Measurements from ENCODE around the gene PRAMEF2.
"Not testable (repeated sequence)": the region's sequence is repeated elsewhere in the genome, so short reads cannot be mapped to it uniquely, and the experiment has no call there.

The PRAMEF2 gene, protein sequence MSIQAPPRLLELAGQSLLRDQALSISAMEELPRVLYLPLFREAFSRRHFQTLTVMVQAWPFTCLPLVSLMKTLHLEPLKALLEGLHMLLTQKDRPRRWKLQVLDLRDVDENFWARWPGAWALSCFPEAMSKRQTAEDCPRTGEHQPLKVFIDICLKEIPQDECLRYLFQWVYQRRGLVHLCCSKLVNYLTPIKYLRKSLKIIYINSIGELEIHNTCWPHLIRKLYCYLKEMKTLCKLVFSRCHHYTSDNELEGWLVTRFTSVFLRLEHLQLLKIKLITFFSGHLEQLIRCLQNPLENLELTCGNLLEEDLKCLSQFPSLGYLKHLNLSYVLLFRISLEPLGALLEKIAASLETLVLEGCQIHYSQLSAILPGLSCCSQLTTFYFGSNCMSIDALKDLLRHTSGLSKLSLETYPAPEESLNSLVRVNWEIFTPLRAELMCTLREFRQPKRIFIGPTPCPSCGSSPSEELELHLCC
- 0 to 0.07 (median 0) reads per million in 18 experiments for total RNA-seq

DNA sequence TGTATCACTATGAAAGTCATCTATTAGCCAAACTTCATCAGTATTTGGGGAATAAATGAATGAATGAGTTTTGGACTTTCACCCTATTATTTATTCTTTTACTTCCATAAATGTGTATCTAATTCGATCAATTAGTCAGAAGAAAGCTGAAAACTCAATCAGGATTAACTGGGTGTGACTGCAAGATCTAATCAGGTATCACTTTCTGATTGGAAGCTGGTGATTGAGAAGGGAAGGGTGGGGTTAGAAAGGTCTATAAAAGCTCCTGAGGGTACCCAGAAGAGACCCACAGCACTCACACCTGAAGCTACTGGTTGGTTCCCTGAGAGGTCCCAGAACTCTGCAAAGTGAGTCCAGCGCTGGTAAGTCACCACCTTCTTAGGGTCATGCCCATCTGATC, at the start of gene PRAMEF2:
Gene PRAMEF2, plus strand, starts transcription at position 301 of the 400 bp plus-strand sequence. CDS start 1,924 bp downstream, outside the sequence.
- not testable (repeated sequence) for DNase-seq

DNA sequence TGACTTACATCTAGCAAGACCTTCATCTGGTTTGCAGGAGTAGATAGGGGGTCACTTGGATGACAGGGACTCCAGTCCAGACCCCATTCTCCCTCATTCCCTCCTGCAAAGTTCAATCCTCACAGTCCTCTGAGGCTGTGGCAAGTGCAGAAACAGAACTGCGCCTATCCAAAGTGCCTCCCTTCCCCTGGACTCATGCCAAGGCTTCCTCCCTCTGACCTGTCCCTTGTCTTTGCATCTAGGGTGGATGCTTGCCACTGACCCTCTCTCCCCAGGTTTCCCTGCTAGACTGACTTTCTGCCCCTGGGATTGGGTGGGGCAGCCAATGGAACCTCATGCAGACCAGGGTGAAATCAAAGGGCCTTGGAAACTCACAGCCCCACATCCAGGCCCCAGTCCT, 47.0 kb upstream of the PRAMEF2 start:
- no peak for DNase-seq

DNA sequence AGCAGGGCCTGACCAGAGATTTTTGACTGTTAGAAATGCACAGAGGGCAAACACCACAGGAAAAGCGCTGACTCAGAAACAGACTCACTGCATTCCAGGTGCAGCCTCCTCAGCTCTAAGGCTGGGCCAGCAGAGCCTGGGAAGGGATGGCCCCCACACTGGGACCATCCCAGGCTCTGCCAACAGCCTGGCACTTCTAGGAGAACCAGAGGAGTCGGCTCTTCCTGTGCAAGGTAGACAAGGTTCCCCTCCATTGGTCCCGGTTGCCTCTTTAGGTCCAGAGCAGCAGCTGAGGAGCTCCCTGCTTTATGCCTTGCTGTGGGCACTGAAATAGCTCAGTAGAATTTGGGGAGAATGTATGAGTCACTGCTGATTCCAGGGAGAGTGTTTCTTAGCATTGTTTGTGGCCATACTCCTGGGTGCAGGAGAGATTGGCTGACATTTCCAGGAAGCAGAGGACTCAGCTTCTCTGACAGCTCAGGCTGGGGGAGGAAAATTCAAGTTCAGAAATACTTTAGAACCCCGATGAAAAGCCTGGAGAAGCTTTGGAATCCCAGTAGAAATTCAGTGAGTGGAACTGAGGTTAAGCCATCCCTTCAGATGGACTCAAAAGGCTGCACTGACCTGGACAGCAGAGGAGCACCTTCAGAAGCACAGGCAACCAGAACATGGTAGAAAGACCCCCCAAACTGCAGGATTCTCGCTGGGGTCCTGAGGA, 46.0 kb upstream of the PRAMEF2 start:
- no peak for DNase-seq

DNA sequence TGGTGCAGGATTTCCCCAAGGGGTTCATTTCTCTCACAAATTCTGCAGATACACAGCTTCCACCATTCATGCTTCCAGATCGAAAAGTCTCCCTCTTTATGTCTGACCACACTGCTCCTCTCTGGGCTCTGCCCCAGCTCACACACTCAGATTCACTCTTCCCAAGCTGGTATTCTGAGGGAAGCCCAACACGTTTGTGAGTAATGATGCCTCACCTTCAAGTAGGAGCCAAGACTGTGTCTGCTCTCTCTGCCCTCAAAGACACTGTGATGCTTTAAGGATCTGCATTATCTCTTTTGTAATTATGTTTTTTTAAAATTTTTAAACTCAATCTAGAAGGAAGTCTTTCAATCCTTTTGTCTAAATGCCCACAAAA, 45.5 kb upstream of the PRAMEF2 start:
- DNase-seq = no peak

DNA sequence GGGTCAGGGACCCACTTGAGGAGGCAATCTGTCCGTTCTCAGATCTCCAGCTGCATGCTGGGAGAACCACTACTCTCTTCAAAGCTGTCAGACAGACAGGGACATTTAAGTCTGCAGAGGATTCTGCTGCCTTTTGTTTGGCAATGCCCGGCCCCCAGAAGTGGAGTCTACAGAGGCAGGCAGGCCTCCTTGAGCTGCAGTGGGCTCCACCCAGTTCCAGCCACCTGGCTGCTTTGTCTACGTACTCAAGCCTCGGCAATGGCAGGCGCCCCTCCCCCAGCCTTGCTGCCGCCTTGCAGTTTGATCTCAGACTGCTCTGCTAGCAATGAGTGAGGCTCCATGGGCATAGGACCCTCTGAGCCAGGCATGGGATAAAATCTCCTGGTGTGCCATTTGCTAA, 37.8 kb upstream of the PRAMEF2 start:
- not testable (repeated sequence) for DNase-seq

DNA sequence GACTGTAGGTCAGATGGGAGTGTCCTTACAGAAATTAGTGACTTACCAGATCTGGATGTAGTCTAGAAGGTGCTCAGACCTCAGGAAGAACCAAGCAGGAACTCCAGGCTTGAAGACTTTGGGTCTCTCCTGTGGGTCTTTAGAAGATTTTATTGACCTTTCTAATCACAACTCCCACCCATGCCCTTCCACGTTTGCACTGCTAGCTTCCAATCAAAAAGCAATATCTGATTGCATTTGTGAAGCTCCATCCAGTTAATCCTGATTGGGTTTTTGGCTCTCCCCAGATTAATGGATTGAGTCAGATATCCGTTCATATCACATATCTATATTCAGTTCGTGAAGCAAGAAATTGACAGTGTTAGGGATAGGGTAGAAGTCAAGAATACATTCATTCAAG, 25.6 kb upstream of the PRAMEF2 start, which contains the start of gene PRAMEF11:
Gene PRAMEF11, minus strand, starts transcription at position 101 of the 400 bp plus-strand sequence. CDS start 2,621 bp downstream, outside the sequence.
- DNase-seq = not testable (repeated sequence)

DNA sequence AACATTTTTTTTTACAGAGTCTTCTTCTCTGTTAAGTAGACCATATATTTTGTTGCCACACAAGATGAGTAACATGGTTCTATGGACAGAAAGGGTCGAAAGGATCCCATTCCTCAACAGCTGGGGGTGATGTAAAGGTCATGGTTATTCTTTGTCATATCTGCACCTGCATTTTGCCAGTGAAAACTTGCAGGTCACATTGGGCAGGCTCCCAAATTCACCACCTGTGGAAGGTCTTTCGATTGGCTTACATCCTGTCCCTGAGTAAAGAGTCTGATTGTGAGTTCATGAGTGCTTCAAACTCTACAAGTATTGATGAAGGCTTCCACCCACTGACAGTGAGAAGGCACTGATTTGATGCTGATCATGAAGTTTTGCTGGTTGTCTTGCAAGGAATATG, 23.6 kb upstream of the PRAMEF2 start:
- not testable (repeated sequence) for DNase-seq

DNA sequence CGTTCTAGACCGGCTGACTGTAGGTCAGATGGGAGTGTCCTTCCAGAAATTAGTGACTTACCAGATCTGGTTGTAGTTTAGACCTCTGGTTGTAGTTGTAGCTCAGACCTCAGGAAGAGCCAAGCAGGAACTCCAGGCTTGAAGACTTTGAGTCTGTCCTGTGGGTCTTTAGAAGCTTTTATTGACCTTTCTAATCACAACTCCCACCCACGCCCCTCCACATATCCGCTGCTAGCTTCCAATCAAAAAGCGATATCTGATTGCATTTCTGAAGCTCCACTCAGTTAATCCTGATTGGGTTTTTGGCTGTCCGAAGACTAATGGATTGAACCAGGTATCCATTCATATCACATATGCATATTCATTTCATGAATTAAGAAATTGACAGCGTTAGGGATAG, 8.3 kb upstream of the PRAMEF2 start, which contains the start of gene HNRNPCL1:
Gene HNRNPCL1, minus strand, starts transcription at position 101 of the 400 bp plus-strand sequence. CDS start 431 bp downstream, outside the sequence.
- not testable (repeated sequence) for DNase-seq

DNA sequence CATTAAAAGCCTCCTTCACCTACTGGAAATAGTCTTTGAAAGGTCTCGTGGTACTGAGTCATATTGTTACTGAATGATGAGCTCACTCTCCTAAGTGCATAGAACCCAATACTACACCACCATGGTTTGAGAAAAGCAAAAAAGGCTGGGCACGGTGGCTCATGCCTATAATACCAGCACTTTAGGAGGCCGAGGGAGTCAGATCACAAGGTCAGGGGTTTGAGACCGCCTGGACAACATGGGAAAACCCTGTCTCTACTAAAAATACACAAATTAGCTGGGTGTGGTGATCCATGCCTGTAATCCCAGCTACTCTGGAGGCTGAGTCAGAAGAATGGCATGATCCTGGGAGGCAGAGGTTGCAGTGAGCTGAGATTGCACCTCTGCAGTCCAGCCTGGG, 5.1 kb upstream of the PRAMEF2 start:
- no peak for DNase-seq

DNA sequence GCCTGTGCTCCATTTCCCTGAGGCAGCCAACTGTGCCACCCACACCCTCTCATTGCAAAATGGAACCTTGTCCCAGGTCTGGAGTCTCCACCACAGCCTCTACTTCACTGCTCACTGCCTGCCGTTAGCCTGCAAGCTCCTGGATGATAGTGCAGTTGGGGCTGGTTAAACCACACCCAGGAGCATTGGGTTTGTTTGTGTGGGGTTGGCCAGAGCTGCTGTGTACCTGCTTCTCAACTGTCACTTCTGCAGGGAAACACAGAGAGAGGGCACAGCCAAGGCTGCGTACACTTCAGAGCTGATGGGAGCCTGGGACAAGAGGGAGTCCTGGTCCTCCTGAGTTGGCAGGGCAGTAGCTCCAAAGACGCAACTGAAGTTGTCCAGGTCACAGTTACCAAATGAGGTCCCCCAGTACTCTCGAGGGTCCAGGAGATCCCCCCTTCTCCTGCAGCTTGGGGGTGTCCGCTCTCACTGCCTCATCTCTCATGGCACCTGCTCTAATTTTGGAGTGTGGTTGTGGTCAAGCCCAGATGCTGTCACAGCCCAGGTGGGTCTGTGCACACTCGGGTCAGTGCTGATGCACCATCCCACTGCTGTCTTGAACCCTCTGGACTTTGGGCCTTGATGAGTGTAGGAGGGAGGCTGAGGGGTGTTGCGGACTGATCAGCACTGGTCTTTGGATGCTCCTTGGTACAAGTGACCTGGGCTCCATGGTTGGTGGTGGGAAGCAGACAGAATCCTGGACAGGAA, 6.4 kb downstream of the PRAMEF2 start:
- not testable (repeated sequence) for DNase-seq

DNA sequence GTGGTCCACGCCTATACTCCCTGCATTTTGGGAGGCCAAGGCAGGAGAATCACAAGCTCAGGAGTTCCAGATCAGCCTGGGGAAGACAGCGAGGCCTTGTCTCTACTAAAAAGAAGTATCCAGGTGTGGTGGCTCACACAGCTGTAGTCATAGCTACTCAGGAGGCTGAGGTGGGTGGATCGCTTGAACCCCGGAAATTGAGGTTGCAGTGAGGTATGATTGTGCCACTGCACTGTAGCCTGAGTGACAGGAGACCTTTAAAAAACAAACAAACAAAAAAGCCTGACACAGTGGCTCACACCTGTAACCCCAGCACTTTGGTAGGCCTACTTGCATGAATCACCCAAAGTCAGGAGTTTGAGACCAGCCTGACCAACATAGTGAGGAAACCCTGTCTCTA, 21.6 kb downstream of the PRAMEF2 start:
- not testable (repeated sequence) for DNase-seq

DNA sequence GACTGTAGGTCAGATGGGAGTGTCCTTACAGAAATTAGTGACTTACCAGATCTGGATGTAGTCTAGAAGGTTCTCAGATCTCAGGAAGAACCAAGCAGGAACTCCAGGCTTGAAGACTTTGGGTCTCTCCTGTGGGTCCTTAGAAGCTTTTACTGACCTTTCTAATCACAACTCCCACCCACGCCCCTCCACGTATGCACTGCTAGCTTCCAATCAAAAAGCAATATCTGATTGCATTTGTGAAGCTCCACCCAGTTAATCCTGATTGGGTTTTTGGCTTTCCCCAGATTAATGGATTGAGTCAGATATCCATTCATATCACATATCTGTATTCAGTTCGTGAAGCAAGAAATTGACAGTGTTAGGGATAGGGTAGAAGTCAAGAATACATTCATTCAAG, 29.2 kb downstream of the PRAMEF2 start, which contains the start of gene PRAMEF4:
Gene PRAMEF4, minus strand, starts transcription at position 101 of the 400 bp plus-strand sequence. CDS start 2,807 bp downstream, outside the sequence.
- not testable (repeated sequence) for DNase-seq

DNA sequence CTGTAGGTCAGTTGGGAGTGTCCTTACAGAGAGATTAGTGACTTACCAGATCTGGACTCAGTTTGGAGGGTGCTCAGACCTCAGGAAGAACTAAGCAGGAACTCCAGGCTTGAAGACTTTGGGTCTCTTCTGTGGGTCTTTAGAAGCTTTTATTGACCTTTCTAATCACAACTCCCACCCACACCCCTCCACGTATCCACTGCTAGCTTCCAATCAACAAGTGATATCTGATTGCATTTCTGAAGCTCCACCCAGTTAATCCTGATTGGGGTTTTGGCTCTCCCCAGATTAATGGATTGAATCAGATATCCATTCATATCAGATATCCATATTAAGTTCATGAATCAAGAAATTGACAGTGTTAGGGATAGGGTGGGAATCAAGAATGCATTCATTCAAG, 41.3 kb downstream of the PRAMEF2 start, which contains the start of gene PRAMEF10:
Gene PRAMEF10, minus strand, starts transcription at position 101 of the 400 bp plus-strand sequence. CDS start 2,423 bp downstream, outside the sequence.
- DNase-seq = not testable (repeated sequence)

DNA sequence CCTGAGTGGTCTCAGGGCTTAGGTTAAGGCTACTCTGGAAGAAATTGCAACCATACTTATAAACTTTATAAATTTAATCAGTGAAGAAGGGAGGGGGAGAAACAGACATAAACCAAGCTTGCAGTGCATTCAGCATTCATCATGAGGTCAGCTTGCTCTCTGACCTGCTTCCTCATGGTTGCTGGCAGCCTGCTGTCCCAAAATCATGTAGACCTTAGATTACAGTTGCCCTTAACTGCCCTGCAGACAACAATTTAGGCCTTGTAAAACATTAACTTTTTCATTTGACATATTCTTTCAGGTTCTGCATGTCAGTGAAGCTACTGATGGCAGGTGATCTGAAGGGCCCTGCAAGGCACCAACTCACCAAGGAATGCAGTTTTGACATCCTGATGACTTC, 42.3 kb downstream of the PRAMEF2 start:
- not testable (repeated sequence) for DNase-seq

DNA sequence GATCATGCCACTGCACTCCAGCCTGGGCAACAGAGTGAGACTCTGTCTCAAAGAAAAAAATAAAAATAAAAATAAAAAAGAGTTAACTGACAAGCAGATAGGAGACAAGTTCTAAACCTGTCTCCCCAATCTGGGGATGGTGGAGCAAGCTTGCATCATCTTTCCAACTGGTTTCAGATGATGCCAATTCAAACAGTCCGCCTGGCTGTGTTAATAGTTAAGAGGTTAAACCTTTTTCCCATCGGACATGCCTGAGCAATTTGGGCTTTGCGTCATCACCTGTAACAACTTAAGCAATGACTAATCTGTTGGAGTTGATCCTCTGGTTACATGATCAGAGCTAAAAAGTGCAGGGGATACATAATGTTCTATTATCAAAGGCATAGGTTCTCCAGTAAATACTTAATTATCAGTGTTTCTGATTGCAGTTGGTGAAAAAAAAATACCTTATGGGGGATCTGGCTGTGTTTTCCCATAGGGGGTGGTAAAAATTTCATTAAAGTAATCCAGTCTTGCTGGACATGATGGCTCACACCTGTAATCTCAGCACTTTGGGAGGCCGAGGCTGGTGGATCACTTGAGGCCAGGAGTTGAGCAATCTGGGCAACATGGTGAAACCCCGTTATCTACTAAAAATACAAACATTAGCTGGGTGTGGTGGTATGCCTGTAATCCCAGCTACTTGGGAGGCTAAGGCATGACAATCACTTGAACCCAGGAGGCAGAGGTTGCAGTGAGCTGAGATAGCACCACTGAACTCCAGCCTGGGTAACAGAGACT, 47.1 kb downstream of the PRAMEF2 start:
- DNase-seq = not testable (repeated sequence)
